Left cardiac atrium (tissue), 4 donors: Measurements from ENCODE around the gene ANKUB1. TPM values are rescaled to one million over a fixed set of nuclear protein-coding genes. Genes with fewer than 3 reads are reported as not detected.

Source experiments
- ATAC-seq, 2 donors: fragments of 200-7000 bp; cut with Tn5 transposase; one replicate each; pipeline ENCODE4 v1.9.1; 2020; ENCODE audit warnings: mild to moderate bottlenecking in 2 of 2, moderate library complexity in 2 of 2
- DNase-seq: peaks from one replicate; pipeline ENCODE4 v3.0.0-alpha.2; 2020
- intact Hi-C, 2 donors: fragments of 100-400 bp; cut with DNase I; formaldehyde crosslinking; loops; one replicate each; pipeline versions ENCODE4 v1.14.1 to v1.15.1; 2022 to 2023
- total RNA-seq, 2 donors: library from RNA; stranded (reverse); fragmentation: NEBNext Ultra II Directional; extraction: Animal tissue kit (Norgen Biotek cat#: 25700); gene quantifications; one replicate each; pipeline ENCODE4 v1.2.1, GENCODE V29; 2021
- donor health status: DM: no; HTN: yes; CAD: no.
- donor health status: DM: no; HTN: yes; CAD: no; lungs with severe emphysema.
- donor health status: DM: yes; HTN: yes; CAD: no.
- donor health status: Dilated cardiomyopathy.

Gene ANKUB1
- total RNA-seq, 2 donors from 2014 or later, result not detected

GRCh38 chr3:149723781-149724180, 68.6 kb downstream of the ANKUB1 start:
- intact Hi-C loops, result no loop called here
- ATAC-seq (no peak), DNase-seq (no peak)

- no peak for ATAC-seq
- intact Hi-C loops, result no loop called here
Observed at GRCh38 chr3:149720918-149721317, 71.4 kb downstream of the ANKUB1 start.

GRCh38 chr3:149717391-149718056, 74.8 kb downstream of the ANKUB1 start:
- intact Hi-C loops, result loop anchor here (1.0 to 5.0 kb wide), 4 partner anchors 55 to 205 kb away; no protein-coding TSS in a partner anchor
- ATAC-seq (peak; percentile 44 to 52), DNase-seq (no peak)

More at GRCh38 chr3:149720918-149721317, 71.4 kb downstream of the ANKUB1 start:
- DNase-seq, result no peak

- intact Hi-C loops, result loop anchor here (1.0 to 5.0 kb wide), 4 partner anchors 55 to 205 kb away; no protein-coding TSS in a partner anchor
- ATAC-seq, result no peak
Observed at GRCh38 chr3:149716984-149717383, 75.4 kb downstream of the ANKUB1 start.

DNA sequence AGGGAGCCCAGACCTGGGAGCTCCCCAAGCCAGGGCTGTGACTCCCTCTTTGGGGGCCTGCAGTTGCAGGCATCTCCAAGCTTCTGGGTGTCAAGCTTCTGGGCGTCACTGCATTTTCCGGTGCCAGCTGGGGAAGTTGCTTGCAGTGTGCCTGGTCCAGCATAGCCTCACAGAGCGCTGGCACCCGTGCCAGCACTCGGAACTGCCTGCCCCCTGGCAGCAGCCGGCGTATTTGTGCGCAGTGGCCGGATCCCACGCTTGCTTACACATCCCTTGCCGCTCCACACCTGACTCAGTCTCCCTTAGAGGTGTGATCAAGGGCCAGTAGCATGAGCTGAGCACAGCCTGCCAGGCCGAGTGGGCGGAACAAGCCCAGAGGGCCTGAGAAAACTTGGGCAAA, 77.1 kb downstream of the ANKUB1 start:
- DNase-seq (no peak), ATAC-seq (no peak)

More at GRCh38 chr3:149716984-149717383, 75.4 kb downstream of the ANKUB1 start:
- no peak for DNase-seq

DNA sequence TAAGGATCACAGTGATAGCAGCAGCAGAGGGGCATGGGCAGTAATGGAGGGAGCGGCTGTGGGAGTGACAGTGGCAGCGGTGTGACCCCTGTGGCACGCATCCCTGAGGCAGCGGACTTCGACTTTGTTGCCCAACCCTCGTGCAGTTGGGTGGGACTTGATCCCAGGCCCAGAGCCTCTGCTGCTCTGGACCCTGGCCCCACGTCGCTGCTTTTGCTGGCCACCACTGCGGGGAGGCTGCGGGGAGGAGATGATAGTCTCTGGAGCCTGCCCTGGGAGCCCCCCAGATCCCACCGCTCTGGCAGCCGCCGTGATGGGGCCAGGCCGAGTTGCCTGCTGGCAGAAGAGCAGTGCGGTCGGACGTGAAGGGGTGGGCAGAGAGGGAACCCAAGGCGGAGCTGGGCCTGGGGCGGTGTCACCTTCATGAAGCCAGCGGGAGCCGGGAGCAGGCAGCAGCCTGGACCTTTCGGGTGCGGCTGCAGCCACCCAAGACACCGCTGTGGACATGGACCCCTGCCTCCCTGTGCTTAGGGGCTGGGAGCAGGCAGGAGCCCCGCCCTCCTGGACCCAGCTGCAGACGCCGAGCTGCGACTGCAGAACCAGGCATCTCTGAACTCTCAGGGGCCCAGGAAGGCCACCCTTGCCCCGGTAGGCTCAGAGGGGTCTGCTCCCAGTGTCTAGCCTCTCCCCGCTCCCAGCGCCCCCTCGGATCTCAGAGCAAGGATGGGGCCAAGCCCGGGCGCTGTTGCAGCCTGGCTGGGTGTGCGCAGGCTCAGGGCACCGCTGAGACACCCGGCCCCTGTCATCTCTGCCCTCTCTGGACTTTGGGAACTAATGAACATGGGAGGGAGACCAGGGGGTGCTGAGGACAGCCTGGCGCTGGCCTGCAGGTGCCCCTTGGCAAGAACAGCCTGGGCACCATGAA, 78.4 kb downstream of the ANKUB1 start:
- DNase-seq (no peak), ATAC-seq (no peak)
- intact Hi-C loops, result loop anchor here in 1 of 2 donors (1.0 kb wide), 1 partner anchor 162 kb away; no protein-coding TSS in a partner anchor

More for the DNA sequence above, 77.1 kb downstream of the ANKUB1 start:
- intact Hi-C loops, result loop anchor here (5.0 kb wide), 3 partner anchors 53 to 203 kb away; no protein-coding TSS in a partner anchor

Other genes starting within 250 kb of the ANKUB1 start
- 10 to 100 TPM; 45.4 to 87.1 TPM for gene WWTR1, start 134.5 kb downstream of the ANKUB1 start, total RNA-seq
- gene COMMD2, start 40.1 kb downstream of the ANKUB1 start, total RNA-seq, result 10 to 100 TPM; 21.0 to 22.4 TPM
- 10 to 100 TPM; 60.3 to 62.2 TPM for gene RNF13, start 20.7 kb upstream of the ANKUB1 start, total RNA-seq
- gene PFN2, start 178.3 kb upstream of the ANKUB1 start, total RNA-seq, result 10 to 100 TPM; 45.7 to 49.2 TPM